Measurements from ENCODE around the gene NOD1. TPM values are rescaled to one million over a fixed set of nuclear protein-coding genes. Genes with fewer than 3 reads are reported as not detected.
"Not testable (repeated sequence)": the region's sequence is repeated elsewhere in the genome, so short reads cannot be mapped to it uniquely, and the experiment has no call there.

Gene NOD1
- total RNA-seq, 1 experiment from 2014 or later = 8.2 TPM

GRCh38 chr7:30421647-30422196 is 56.9 kb downstream of the NOD1 start:
- DNase-seq (ENCODE audit: low spot score) = no peak

- DNase-seq (ENCODE audit: low spot score) = no peak
Observed at GRCh38 chr7:30420662-30421061, 57.9 kb downstream of the NOD1 start.

- DNase-seq (ENCODE audit: low spot score) = not testable (repeated sequence)
Observed at GRCh38 chr7:30420080-30420479, 58.5 kb downstream of the NOD1 start.

GRCh38 chr7:30413864-30414263 is 64.7 kb downstream of the NOD1 start:
- no peak for DNase-seq (ENCODE audit: low spot score)

GRCh38 chr7:30412782-30413504 is 65.6 kb downstream of the NOD1 start:
- peak; percentile 93 for DNase-seq (ENCODE audit: low spot score)

- DNase-seq (ENCODE audit: low spot score) = no peak
Observed at GRCh38 chr7:30411897-30412296, 66.7 kb downstream of the NOD1 start.

- no peak for DNase-seq (ENCODE audit: low spot score)
Observed at GRCh38 chr7:30411173-30411572, 67.4 kb downstream of the NOD1 start.

GRCh38 chr7:30406664-30407425 is 71.7 kb downstream of the NOD1 start:
- no peak for DNase-seq (ENCODE audit: low spot score)

- no peak for DNase-seq (ENCODE audit: low spot score)
Observed at GRCh38 chr7:30405179-30405578, 73.4 kb downstream of the NOD1 start.

- no peak for DNase-seq (ENCODE audit: low spot score)
Observed at GRCh38 chr7:30403477-30403876, 75.1 kb downstream of the NOD1 start.

- DNase-seq (ENCODE audit: low spot score) = no peak
Observed at GRCh38 chr7:30396389-30396788, 82.2 kb downstream of the NOD1 start.

- DNase-seq (ENCODE audit: low spot score) = peak; percentile 10
Observed at GRCh38 chr7:30395676-30396075, 82.9 kb downstream of the NOD1 start.

GRCh38 chr7:30391806-30392205 is 86.8 kb downstream of the NOD1 start:
- no peak for DNase-seq (ENCODE audit: low spot score)

- no peak for DNase-seq (ENCODE audit: low spot score)
Observed at GRCh38 chr7:30390736-30391636, 87.6 kb downstream of the NOD1 start.

- DNase-seq (ENCODE audit: low spot score) = no peak
Observed at GRCh38 chr7:30389791-30390190, 88.8 kb downstream of the NOD1 start.

GRCh38 chr7:30382607-30383006 is 96.0 kb downstream of the NOD1 start:
- no peak for DNase-seq (ENCODE audit: low spot score)

- DNase-seq (ENCODE audit: low spot score) = not testable (repeated sequence)
Observed at GRCh38 chr7:30380824-30381223, 97.8 kb downstream of the NOD1 start.

- DNase-seq (ENCODE audit: low spot score) = no peak
Observed at GRCh38 chr7:30380294-30380693, 98.3 kb downstream of the NOD1 start.

- DNase-seq (ENCODE audit: low spot score) = no peak
Observed at GRCh38 chr7:30379741-30380140, 98.8 kb downstream of the NOD1 start.

- peak; percentile 32 for DNase-seq (ENCODE audit: low spot score)
Observed at GRCh38 chr7:30379131-30379530, 99.5 kb downstream of the NOD1 start.

- DNase-seq (ENCODE audit: low spot score) = no peak
Observed at GRCh38 chr7:30378275-30378674, 100.3 kb downstream of the NOD1 start.
